Measurements from ENCODE around the gene LRRC52.

The LRRC52 gene

DNA sequence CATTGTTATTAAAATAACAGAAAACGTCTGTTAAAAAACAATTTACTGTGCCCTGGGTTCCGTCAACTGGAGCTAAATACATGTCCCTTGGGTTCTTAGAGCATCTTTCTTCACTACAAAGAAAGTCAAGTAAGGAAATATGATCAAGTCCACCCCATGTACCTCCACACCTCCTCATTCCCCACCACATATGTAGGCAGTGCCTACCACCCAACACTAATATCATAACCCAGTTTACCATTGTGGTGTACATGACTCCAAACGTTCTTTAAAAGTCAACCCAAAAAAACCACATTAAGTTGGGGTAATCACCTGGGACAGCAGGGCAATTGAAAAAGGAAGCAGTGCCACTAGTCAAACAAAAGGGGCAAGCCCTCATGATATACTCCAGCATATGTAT, 7.8 kb upstream of the LRRC52 start:
- Histone ChIP-seq H3K27ac (no peak overlapping the region), H3K4me3 (no peak overlapping the region), H3K4me1 (no peaks in the 10 kb centered on the region), H4K20me1 (no peaks in the 10 kb centered on the region), H3K27me3 (no peaks in the 10 kb centered on the region), H3K9me3 (no peaks in the 10 kb centered on the region), H3K4me2 (no peak overlapping the region), H3K9ac (no peak overlapping the region), H3K36me3 (no peaks in the 10 kb centered on the region)
- TF ChIP-seq Cebpa-rat (IDR thresholded peaks at IDR 0.05): no peak

DNA sequence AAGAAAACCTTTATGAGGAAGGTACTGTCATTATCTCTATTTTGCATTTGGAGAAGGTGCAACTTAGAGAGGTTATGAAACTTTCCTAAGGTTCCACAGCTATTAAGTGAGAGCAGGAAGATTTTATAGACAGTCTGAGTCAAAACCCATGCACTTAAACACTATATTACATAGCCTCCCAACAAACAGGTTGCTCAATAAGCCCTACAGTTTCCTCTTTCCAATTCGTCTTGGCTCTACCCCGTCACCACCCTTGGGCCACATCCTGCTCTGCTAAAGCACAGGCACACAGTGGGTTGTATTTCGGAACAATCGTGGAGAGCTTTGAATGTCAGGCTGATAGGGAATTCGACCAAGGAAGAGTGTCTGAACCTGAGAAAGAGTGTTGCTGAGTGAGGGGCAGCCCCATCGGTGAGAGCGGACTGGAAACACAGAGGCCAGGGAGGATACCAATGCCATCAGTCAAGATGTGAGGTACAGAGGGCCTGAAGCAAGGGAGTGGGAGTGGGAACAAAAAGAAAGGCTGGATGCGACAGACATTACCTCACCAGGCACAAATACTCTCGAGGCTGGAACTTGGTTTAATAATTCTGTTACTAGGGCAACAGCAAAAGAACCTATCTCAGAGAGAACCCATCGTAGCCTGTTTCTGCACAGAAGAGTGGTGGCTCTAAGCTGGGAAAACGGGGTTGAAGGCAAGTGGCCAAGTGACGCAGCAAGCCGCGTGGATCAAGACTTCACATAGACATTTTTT, 6.3 kb upstream of the LRRC52 start:
- Histone ChIP-seq H3K9ac (no peak overlapping the region), H3K27ac (no peak overlapping the region), H4K20me1 (no peaks in the 10 kb centered on the region), H3K9me3 (no peaks in the 10 kb centered on the region), H3K36me3 (no peaks in the 10 kb centered on the region), H3K4me3 (no peak overlapping the region), H3K4me2 (no peak overlapping the region), H3K4me1 (no peaks in the 10 kb centered on the region), H3K27me3 (no peaks in the 10 kb centered on the region)
- TF ChIP-seq Cebpa-rat (IDR thresholded peaks at IDR 0.05): no peak

DNA sequence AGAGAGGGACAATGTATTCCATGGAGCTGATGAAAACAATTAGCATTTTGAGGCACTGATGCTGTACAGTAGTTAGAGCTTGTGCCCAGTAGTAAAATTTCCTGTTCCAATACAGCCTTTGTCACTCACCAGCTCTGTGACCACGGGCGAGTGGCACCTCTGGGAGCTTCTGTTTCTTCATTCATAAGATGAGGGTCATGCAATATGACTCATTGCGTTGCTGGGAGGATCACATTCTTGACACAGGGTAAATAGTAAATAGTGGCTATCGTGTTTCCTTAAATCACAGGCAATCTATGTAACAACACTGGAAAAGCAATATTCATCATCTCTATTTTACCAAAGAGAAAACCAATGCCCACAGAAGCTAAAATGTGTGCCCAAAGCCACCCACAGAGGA, 4.5 kb upstream of the LRRC52 start:
- no peak overlapping the region for H3K4me3 ChIP-seq
- no peaks in the 10 kb centered on the region for H3K9me3 ChIP-seq
- no peaks in the 10 kb centered on the region for H4K20me1 ChIP-seq
- H3K4me1 ChIP-seq: no peaks in the 10 kb centered on the region
- TF ChIP-seq Cebpa-rat (IDR thresholded peaks at IDR 0.05): no peak
- no peak overlapping the region for H3K27ac ChIP-seq
- no peak overlapping the region for H3K9ac ChIP-seq
- H3K36me3 ChIP-seq: no peaks in the 10 kb centered on the region
- no peaks in the 10 kb centered on the region for H3K27me3 ChIP-seq
- no peak overlapping the region for H3K4me2 ChIP-seq

DNA sequence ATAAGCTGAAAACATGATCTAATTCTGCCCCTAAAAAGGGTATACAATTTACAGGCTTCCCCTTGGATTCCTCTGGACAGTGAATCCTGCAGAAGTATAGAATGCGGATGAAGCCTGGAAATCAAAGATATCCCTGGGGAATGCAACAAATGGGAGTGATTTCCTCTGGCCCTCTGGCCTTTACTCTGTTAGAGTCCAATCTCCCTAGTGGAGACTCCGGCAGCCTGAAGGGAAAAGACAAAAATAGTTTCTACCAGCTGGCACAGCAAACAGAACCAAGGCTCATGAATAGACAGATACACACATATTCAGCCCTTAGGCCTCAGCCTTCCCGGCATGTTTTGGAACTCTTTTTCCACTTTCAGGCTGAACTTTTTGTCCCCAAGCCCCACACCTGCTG, 3.9 kb upstream of the LRRC52 start:
- H3K4me2 ChIP-seq: no peak overlapping the region
- no peaks in the 10 kb centered on the region for H3K4me1 ChIP-seq
- H3K27ac ChIP-seq: no peak overlapping the region
- H3K9ac ChIP-seq: no peak overlapping the region
- no peaks in the 10 kb centered on the region for H3K27me3 ChIP-seq
- no peaks in the 10 kb centered on the region for H3K9me3 ChIP-seq
- no peak overlapping the region for H3K4me3 ChIP-seq
- no peak for TF ChIP-seq Cebpa-rat (IDR thresholded peaks at IDR 0.05)
- no peaks in the 10 kb centered on the region for H3K36me3 ChIP-seq
- no peaks in the 10 kb centered on the region for H4K20me1 ChIP-seq

DNA sequence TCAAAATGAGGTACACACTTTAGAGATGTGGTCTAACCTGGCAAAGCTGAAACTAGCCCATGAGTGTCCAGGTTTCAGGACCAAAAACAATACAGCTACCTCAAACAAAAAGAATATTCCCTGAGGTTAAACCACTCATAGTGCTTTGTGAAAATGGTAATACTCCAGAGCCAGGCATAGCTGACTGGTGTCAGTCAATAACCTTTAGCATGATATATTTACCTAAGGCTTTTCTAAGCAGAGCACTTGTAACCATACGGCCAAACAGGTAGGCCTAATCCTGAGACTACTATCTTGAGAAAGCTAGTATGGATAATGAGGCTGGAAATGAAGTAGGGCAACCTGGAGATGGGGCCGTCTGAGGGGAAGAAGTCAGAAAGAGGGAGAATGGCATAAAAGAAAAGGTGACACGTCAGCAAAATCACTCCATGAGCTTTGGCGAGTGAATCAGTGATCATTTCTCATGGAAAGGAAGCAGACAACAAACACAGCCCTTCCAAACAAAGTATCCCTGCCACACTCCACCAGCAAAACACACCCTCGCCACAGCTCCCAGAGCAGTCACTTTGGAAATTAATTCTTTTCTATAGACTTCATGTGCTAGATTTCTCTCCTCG, 1.7 kb upstream of the LRRC52 start:
- no peak overlapping the region for H3K27ac ChIP-seq
- no peak overlapping the region for H3K4me2 ChIP-seq
- no peaks in the 10 kb centered on the region for H3K4me1 ChIP-seq
- no peaks in the 10 kb centered on the region for H3K27me3 ChIP-seq
- H3K9me3 ChIP-seq: no peaks in the 10 kb centered on the region
- no peaks in the 10 kb centered on the region for H4K20me1 ChIP-seq
- no peak for TF ChIP-seq Cebpa-rat (IDR thresholded peaks at IDR 0.05)
- H3K9ac ChIP-seq: no peak overlapping the region
- no peak overlapping the region for H3K4me3 ChIP-seq
- no peaks in the 10 kb centered on the region for H3K36me3 ChIP-seq

DNA sequence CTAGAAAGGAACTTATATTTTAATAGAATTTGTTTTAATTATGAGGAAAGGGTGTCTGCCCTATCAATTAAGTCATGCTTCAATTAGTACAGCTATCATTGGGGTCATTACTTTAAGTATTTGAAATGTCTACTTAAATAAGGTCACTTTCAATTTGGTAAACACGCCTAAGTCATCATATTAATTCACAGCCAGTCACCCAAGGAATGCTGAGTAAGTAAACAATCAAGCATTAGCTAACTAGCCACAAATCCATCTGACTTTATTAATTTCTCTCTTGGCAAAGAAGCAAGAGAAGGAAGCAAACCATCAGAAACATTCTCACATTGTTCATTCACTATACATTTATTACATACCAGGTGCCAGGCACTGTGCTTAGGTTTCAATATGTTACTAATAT, 1.2 kb upstream of the LRRC52 start:
- Histone ChIP-seq H3K27me3 (no peaks in the 10 kb centered on the region), H3K27ac (no peak overlapping the region), H3K9ac (no peak overlapping the region), H4K20me1 (no peaks in the 10 kb centered on the region), H3K4me3 (no peak overlapping the region), H3K36me3 (no peaks in the 10 kb centered on the region), H3K9me3 (no peaks in the 10 kb centered on the region), H3K4me2 (no peak overlapping the region), H3K4me1 (no peaks in the 10 kb centered on the region)
- TF ChIP-seq Cebpa-rat (IDR thresholded peaks at IDR 0.05): no peak

DNA sequence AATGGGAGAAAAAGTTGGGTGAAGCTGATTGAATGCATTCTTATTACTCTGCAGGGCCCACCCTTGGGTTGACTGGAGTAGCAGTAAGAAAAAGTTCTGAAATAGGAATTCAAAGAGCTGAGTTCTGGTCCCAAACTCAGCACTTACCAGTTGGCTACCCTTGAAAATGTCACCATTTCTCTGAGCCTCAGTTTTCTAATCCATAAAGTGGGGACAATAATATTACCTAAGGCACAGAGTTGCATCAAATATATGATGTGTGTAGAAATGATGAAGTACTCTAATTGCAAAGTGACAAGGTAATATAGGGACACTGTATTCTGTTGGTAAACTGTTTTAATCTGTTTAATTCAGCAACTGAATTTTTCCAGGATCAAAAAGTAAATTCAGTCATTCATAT, 1.2 kb downstream of the LRRC52 start:
- H3K4me2 ChIP-seq: no peak overlapping the region

DNA sequence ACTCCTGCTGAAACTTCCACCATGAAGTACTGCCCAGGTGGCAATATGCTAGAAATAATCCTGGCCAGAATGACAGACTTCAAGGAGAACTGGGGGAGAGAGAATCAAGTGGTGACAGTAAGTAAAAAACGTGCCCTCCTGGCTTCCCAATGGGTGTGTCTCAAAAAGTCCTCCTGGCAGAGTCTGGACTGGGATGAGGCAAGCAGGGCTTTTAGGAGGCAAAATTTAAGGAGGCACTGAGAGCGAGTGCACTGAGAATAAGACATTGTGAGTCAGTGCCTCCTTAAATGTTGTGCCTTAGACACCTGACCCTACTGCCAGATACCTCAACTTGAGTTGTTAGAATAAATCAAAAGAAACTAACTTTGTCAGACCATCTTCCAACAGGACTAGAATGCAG, 2.2 kb downstream of the LRRC52 start:
- Histone ChIP-seq H3K4me1 (no peaks in the 10 kb centered on the region), H3K4me2 (no peak overlapping the region), H3K27me3 (no peaks in the 10 kb centered on the region), H3K36me3 (no peaks in the 10 kb centered on the region), H3K9ac (no peak overlapping the region), H3K9me3 (no peaks in the 10 kb centered on the region), H3K4me3 (no peak overlapping the region), H4K20me1 (no peaks in the 10 kb centered on the region), H3K27ac (no peak overlapping the region)
- TF ChIP-seq Cebpa-rat (IDR thresholded peaks at IDR 0.05): no peak

More for the DNA sequence above, 1.2 kb downstream of the LRRC52 start:
- Histone ChIP-seq H3K9ac (no peak overlapping the region), H3K4me3 (no peak overlapping the region), H3K36me3 (no peaks in the 10 kb centered on the region), H3K9me3 (no peaks in the 10 kb centered on the region), H3K27ac (no peak overlapping the region), H4K20me1 (no peaks in the 10 kb centered on the region), H3K4me1 (no peaks in the 10 kb centered on the region), H3K27me3 (no peaks in the 10 kb centered on the region)
- TF ChIP-seq Cebpa-rat (IDR thresholded peaks at IDR 0.05): no peak

DNA sequence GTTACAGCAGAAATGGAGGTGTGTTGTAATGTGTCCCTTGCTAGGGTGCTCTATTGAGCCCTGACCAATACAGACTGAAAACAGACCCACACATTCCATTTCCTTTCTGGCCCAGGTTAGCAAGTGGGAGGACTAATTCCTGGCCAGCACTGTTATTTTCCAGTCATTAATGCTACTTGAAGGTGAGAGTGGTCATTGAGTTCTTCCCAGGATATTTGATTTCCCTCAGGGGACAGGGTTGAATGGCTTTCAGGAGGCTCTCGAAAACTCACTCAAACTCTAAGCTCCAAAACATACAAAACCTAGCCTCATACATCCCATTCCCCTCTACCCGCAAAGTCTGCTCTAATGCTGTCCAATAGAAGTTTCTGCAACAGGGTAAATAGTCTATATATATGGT, 6.2 kb downstream of the LRRC52 start:
- Histone ChIP-seq H3K27me3 (no peaks in the 10 kb centered on the region), H3K9ac (no peak overlapping the region), H3K4me1 (no peaks in the 10 kb centered on the region), H3K4me3 (no peak overlapping the region), H3K36me3 (no peaks in the 10 kb centered on the region), H3K4me2 (no peak overlapping the region), H3K9me3 (no peaks in the 10 kb centered on the region), H4K20me1 (no peaks in the 10 kb centered on the region), H3K27ac (no peak overlapping the region)
- TF ChIP-seq Cebpa-rat (IDR thresholded peaks at IDR 0.05): no peak

DNA sequence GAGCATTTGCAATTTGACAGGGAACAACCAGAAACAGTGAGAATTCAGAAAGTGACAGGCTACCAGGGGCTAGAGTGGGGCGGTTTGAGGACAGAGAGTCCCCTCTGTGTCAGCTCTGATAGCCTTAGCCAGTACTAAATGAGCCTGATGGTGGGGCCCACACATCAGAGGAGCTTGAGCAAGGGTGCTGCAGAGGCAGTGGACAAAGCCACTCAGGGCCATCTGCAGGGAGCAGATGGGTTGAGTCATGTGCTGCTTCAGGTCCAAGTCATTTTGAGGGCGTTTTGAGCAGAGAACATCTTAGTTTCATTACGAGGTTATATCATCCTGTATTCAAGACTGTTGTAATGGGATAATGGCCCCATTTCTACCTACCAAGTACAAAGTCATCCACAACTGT, 7.7 kb downstream of the LRRC52 start:
- H3K36me3 ChIP-seq: no peaks in the 10 kb centered on the region
- H3K27ac ChIP-seq: no peak overlapping the region
- H3K27me3 ChIP-seq: no peaks in the 10 kb centered on the region
- H3K9ac ChIP-seq: no peak overlapping the region
- no peaks in the 10 kb centered on the region for H3K9me3 ChIP-seq
- no peak overlapping the region for H3K4me2 ChIP-seq
- no peaks in the 10 kb centered on the region for H3K4me1 ChIP-seq
- H4K20me1 ChIP-seq: no peaks in the 10 kb centered on the region
- no peak for TF ChIP-seq Cebpa-rat (IDR thresholded peaks at IDR 0.05)
- no peak overlapping the region for H3K4me3 ChIP-seq
